ENCODE data around the gene KPTN. TPM values are rescaled to one million over a fixed set of nuclear protein-coding genes. Genes with fewer than 3 reads are reported as not detected.

KPTN gene
- total and polyA plus RNA-seq, 2 of the 8 experiments (the other 6 are each of a cell fraction or from before 2014, with no cell fraction given) = 23.6 to 31.3 TPM

GRCh38 chr19:47450478-47450877 is 33.5 kb downstream of the KPTN start:
- Histone ChIP-seq H3K79me1 (ENCODE audit: low read depth, low read length) (no peaks in the 10 kb centered on the region; the same call in 1 of the 2 replicates), H3K4me1 (replicated peaks in 1 of 4; ENCODE audit: control insufficient read depth in 3 of 4, insufficient read depth in 4 of 4, low read length in 3 of 4) (peaks cover 7 to 18% (median 10%) of the 10 kb centered on the region in 4 experiments), H3K23ac (ENCODE audit: insufficient read length) (no peak overlapping the region)

More at GRCh38 chr19:47450478-47450877, 33.5 kb downstream of the KPTN start:
- DNase-seq (ENCODE audit: low read depth in 1 of 2, low spot score in 2 of 2) (no peak), FAIRE-seq (no peak)
- ChIA-PET POLR2A (ENCODE audit: partially characterized antibody) (interaction anchor here (0.6 kb wide), 1 partner anchor 1151 kb away, joined by 3 read pairs; no protein-coding TSS in a partner anchor), CTCF (ENCODE audit: partially characterized antibody) (interaction anchor here (1.0 to 24.5 kb wide), 5 partner anchors 14 to 257 kb away, joined by 3 to 436 read pairs (median 4); partner anchors contain the start of genes EHD2 and KPTN)
- H3K4ac ChIP-seq (replicated peaks; ENCODE audit: insufficient read length, low read depth, low read length) = no peak overlapping the region
- H2BK5ac ChIP-seq (ENCODE audit: low read depth, low read length) = no peak overlapping the region
- no peaks in the 10 kb centered on the region for H3K9me3 ChIP-seq (ENCODE audit: insufficient read depth in 2 of 2, low read depth in 1 of 2, low read length in 1 of 2)
- no peak overlapping the region for H3K14ac ChIP-seq (ENCODE audit: insufficient read length)
- H3K9ac ChIP-seq (replicated peaks in 1 of 4; ENCODE audit: extremely low read depth in 1 of 4, low read depth in 3 of 4, low read length in 3 of 4) = no peak overlapping the region
- no peak overlapping the region for H2AK5ac ChIP-seq (ENCODE audit: low read depth, low read length)
- H2AFZ ChIP-seq (ENCODE audit: low read length) = no peak overlapping the region
- H2BK20ac ChIP-seq (ENCODE audit: low read length) = no peak overlapping the region
- H3K23me2 ChIP-seq (ENCODE audit: low read depth, low read length) = peaks cover 18% of the 10 kb centered on the region; the same call in 1 of the 2 replicates
- no peak overlapping the region for H3K4me3 ChIP-seq (ENCODE audit: extremely low read depth in 1 of 4, insufficient read depth in 2 of 4, low read depth in 3 of 4, low read length in 4 of 4)
- no peak overlapping the region for H3K4me2 ChIP-seq (ENCODE audit: insufficient read depth in 1 of 2, low read depth in 2 of 2, low read length in 2 of 2)
- H4K91ac ChIP-seq (replicated peaks; ENCODE audit: insufficient read length, low read length) = no peak overlapping the region
- H2BK12ac ChIP-seq (ENCODE audit: low read depth, low read length) = no peak overlapping the region
- TF ChIP-seq POLR2AphosphoS5 (IDR thresholded peaks at IDR 0.05; ENCODE audit: low read depth, low read length) (no peak), SIX5 (IDR thresholded peaks at IDR 0.05; ENCODE audit: low read depth, low read length) (no peak), CEBPB (IDR thresholded peaks at IDR 0.05; ENCODE audit: low read depth, low read length) (no peak), KDM1A (IDR thresholded peaks at IDR 0.05; ENCODE audit: borderline replicate concordance, low read length) (no peak), CTCF (IDR thresholded peaks at IDR 0.05; ENCODE audit: control extremely low read depth in 1 of 3, insufficient read depth in 1 of 3, low read depth in 1 of 3, low read length in 3 of 3) (no peak), SP4 (IDR thresholded peaks at IDR 0.05; ENCODE audit: low read length) (no peak), CREB1 (IDR thresholded peaks at IDR 0.05) (no peak), ATF3 (IDR thresholded peaks at IDR 0.05; ENCODE audit: insufficient read depth, low read depth, low read length) (no peak), BRCA1 (IDR thresholded peaks at IDR 0.05; ENCODE audit: low read depth, low read length) (no peak), TCF12 (IDR thresholded peaks at IDR 0.05; ENCODE audit: low read depth, low read length) (no peak), JUND (IDR thresholded peaks at IDR 0.05; ENCODE audit: low read length) (no peak)
- no peak overlapping the region for H2BK120ac ChIP-seq (replicated peaks; ENCODE audit: low read depth, low read length)
- no peak overlapping the region for H3K56ac ChIP-seq (replicated peaks; ENCODE audit: insufficient read length, low read depth, low read length)
- H2BK15ac ChIP-seq (ENCODE audit: low read length) = no peak overlapping the region
- no peaks in the 10 kb centered on the region for H3K79me2 ChIP-seq (ENCODE audit: control insufficient read depth in 1 of 2, insufficient read depth in 2 of 2, low read length in 2 of 2)
- H3K27ac ChIP-seq (ENCODE audit: low read depth, low read length) = no peak overlapping the region
- H4K20me1 ChIP-seq (replicated peaks in 1 of 2; ENCODE audit: control insufficient read depth in 1 of 2, insufficient read depth in 2 of 2, low read length in 2 of 2) = peaks cover 0 to 7% of the 10 kb centered on the region in 2 experiments
- peaks cover 0 to 9% (median 8%) of the 10 kb centered on the region in 4 experiments; a peak in 5 of 7 replicates for H3K27me3 ChIP-seq (replicated peaks in 1 of 4; ENCODE audit: control insufficient read depth in 3 of 4, extremely low read depth in 1 of 4, insufficient read depth in 3 of 4, low read length in 3 of 4)
- no peak overlapping the region for H4K8ac ChIP-seq (ENCODE audit: extremely low read depth, insufficient read depth, low read length)
- no peak overlapping the region for H4K5ac ChIP-seq (ENCODE audit: insufficient read length, low read depth, low read length)
- WGBS, 2 experiments (ENCODE audit: extremely low coverage in 1 of 2, insufficient coverage in 1 of 2, insufficient read length in 1 of 2, insufficient replicate concordance in 2 of 2, low coverage in 1 of 2, low lambda C conversion rate in 2 of 2, missing lambda C conversion rate in 1 of 2) = 68% methylated on average over 7 of the region's 7 CpGs; no CpG with 5 or more reads in 1 of the 2 experiments
- no peak overlapping the region for H3K18ac ChIP-seq (ENCODE audit: extremely low read depth, low read length)
- no peaks in the 10 kb centered on the region; a peak in 1 of 8 replicates for H3K36me3 ChIP-seq (ENCODE audit: control insufficient read depth in 2 of 4, insufficient read depth in 4 of 4, low read length in 3 of 4)

Data from H1 (cell line).